ENCODE results near the gene SNX5. TPM values are rescaled to one million over a fixed set of nuclear protein-coding genes. Genes with fewer than 3 reads are reported as not detected.

The SNX5 gene
- polyA plus RNA-seq, 1 donor (not counting 4 experiments of a cell fraction or from before 2014, with no cell fraction given), result 187 TPM

GRCh38 chr20:17933711-17934110 is 34.9 kb downstream of the SNX5 start:
- TF ChIP-seq EZH2 (IDR thresholded peaks at IDR 0.05; ENCODE audit: low read length) (no peak), CTCF (optimal IDR thresholded peaks at IDR 0.05 in 1 of 3, IDR thresholded peaks at IDR 0.05 in 1 of 3, conservative IDR thresholded peaks at IDR 0.05 in 1 of 3; ENCODE audit: extremely low read depth in 1 of 3, insufficient read depth in 2 of 3, low read length in 3 of 3) (no peak)
- dilution Hi-C loops (cut with MboI; ENCODE audit: extremely low pct_ligation_motif_present, low sequenced_read_pairs), result no loop called here
- FAIRE-seq (no peak), DNase-seq (ENCODE audit: low read depth, low spot score) (no peak)
- no peak overlapping the region for H3K9ac ChIP-seq (ENCODE audit: control insufficient read depth, extremely low read depth, insufficient read depth, low read length)
- no peaks in the 10 kb centered on the region for H3K79me2 ChIP-seq (ENCODE audit: control insufficient read depth, insufficient read depth, low read length)
- H2AFZ ChIP-seq (ENCODE audit: control insufficient read depth, low read length), result no peak overlapping the region
- H3K27me3 ChIP-seq (ENCODE audit: control insufficient read depth, extremely low read depth, insufficient read depth, low read length), result no peaks in the 10 kb centered on the region
- no peaks in the 10 kb centered on the region for H3K9me3 ChIP-seq (ENCODE audit: control insufficient read depth, low read depth, low read length)
- no peak overlapping the region for H3K4me2 ChIP-seq (ENCODE audit: control insufficient read depth, extremely low read depth, insufficient read depth, low read depth, low read length)
- H3K4me1 ChIP-seq (ENCODE audit: control insufficient read depth, extremely low read depth, insufficient read depth, low read length), result peaks cover 2% of the 10 kb centered on the region
- no peaks in the 10 kb centered on the region for H3K36me3 ChIP-seq (ENCODE audit: control insufficient read depth in 2 of 2, extremely low read depth in 1 of 2, insufficient read depth in 2 of 2, low read length in 2 of 2)
- H3K4me3 ChIP-seq (ENCODE audit: control insufficient read depth in 2 of 3, extremely low read depth in 1 of 3, insufficient read depth in 2 of 3, low read depth in 1 of 3, low read length in 3 of 3), result no peak overlapping the region
- no peak overlapping the region for H3K27ac ChIP-seq (ENCODE audit: control insufficient read depth, insufficient read depth, low read length)
- H4K20me1 ChIP-seq (ENCODE audit: control insufficient read depth, extremely low read depth, insufficient read depth, low read length), result no peaks in the 10 kb centered on the region
- no peaks in the 10 kb centered on the region for H3K9me1 ChIP-seq (ENCODE audit: control insufficient read depth, extremely low read depth, insufficient read depth, low read length)

- H3K4me3 ChIP-seq (ENCODE audit: control insufficient read depth in 2 of 3, extremely low read depth in 1 of 3, insufficient read depth in 2 of 3, low read depth in 1 of 3, low read length in 3 of 3), result no peak overlapping the region
- FAIRE-seq (no peak), DNase-seq (ENCODE audit: low read depth, low spot score) (no peak)
- H3K9me1 ChIP-seq (ENCODE audit: control insufficient read depth, extremely low read depth, insufficient read depth, low read length), result no peaks in the 10 kb centered on the region
- H3K79me2 ChIP-seq (ENCODE audit: control insufficient read depth, insufficient read depth, low read length), result no peaks in the 10 kb centered on the region
- H4K20me1 ChIP-seq (ENCODE audit: control insufficient read depth, extremely low read depth, insufficient read depth, low read length), result no peaks in the 10 kb centered on the region
- no peaks in the 10 kb centered on the region for H3K9me3 ChIP-seq (ENCODE audit: control insufficient read depth, low read depth, low read length)
- TF ChIP-seq CTCF (optimal IDR thresholded peaks at IDR 0.05 in 1 of 3, IDR thresholded peaks at IDR 0.05 in 1 of 3, conservative IDR thresholded peaks at IDR 0.05 in 1 of 3; ENCODE audit: extremely low read depth in 1 of 3, insufficient read depth in 2 of 3, low read length in 3 of 3) (no peak), EZH2 (IDR thresholded peaks at IDR 0.05; ENCODE audit: low read length) (no peak)
- no peak overlapping the region for H3K9ac ChIP-seq (ENCODE audit: control insufficient read depth, extremely low read depth, insufficient read depth, low read length)
- dilution Hi-C loops (cut with MboI; ENCODE audit: extremely low pct_ligation_motif_present, low sequenced_read_pairs), result no loop called here
- no peak overlapping the region for H3K4me2 ChIP-seq (ENCODE audit: control insufficient read depth, extremely low read depth, insufficient read depth, low read depth, low read length)
- H3K36me3 ChIP-seq (ENCODE audit: control insufficient read depth in 2 of 2, extremely low read depth in 1 of 2, insufficient read depth in 2 of 2, low read length in 2 of 2), result no peaks in the 10 kb centered on the region
- H3K4me1 ChIP-seq (ENCODE audit: control insufficient read depth, extremely low read depth, insufficient read depth, low read length), result peaks cover 2% of the 10 kb centered on the region
- no peaks in the 10 kb centered on the region for H3K27me3 ChIP-seq (ENCODE audit: control insufficient read depth, extremely low read depth, insufficient read depth, low read length)
- no peak overlapping the region for H3K27ac ChIP-seq (ENCODE audit: control insufficient read depth, insufficient read depth, low read length)
- H2AFZ ChIP-seq (ENCODE audit: control insufficient read depth, low read length), result no peak overlapping the region
Observed at GRCh38 chr20:17933121-17933520, 35.5 kb downstream of the SNX5 start.

Data from keratinocyte (primary cell).